ENCODE results near the gene RGS7.

DNA sequence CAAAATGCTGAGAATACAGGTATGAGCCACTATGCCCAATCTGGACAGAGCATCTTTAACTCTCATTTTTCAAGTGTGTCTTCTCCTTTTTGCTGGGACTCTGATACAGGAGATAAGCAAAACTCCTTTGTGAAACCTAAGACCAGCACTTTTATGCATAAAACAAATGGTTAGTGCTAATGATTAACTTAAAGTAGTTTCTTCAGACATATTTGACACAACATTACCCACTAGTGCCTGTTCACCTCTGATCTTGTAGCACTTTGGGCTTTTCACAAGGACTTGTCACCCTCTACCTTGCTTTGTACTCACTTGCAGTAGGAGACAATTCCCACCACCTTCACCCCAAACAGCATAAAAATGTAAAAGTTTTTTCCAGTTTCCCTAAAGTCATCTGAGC lies 216.3 kb downstream of the RGS7 start:
- TF ChIP-seq, protein P1, sequence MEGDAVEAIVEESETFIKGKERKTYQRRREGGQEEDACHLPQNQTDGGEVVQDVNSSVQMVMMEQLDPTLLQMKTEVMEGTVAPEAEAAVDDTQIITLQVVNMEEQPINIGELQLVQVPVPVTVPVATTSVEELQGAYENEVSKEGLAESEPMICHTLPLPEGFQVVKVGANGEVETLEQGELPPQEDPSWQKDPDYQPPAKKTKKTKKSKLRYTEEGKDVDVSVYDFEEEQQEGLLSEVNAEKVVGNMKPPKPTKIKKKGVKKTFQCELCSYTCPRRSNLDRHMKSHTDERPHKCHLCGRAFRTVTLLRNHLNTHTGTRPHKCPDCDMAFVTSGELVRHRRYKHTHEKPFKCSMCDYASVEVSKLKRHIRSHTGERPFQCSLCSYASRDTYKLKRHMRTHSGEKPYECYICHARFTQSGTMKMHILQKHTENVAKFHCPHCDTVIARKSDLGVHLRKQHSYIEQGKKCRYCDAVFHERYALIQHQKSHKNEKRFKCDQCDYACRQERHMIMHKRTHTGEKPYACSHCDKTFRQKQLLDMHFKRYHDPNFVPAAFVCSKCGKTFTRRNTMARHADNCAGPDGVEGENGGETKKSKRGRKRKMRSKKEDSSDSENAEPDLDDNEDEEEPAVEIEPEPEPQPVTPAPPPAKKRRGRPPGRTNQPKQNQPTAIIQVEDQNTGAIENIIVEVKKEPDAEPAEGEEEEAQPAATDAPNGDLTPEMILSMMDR (conservative IDR thresholded peaks at IDR 0.05; ENCODE audit: low read length) = no peak
- TF ChIP-seq EZH2phosphoT487 (IDR thresholded peaks at IDR 0.05; ENCODE audit: borderline replicate concordance, low read depth, low read length) = no peak
